B cell (primary cell): ENCODE measurements around the gene RFX3. TPM values are rescaled to one million over a fixed set of nuclear protein-coding genes. Genes with fewer than 3 reads are reported as not detected.

Experiments
- ATAC-seq: fragments of 200-7000 bp; cut with Tn5 transposase; one replicate; pipeline ENCODE4 v1.10.0; 2021; ENCODE audit warnings: low read depth, mild to moderate bottlenecking, moderate number of reproducible peaks, moderate library complexity
- CTCF ChIA-PET: fragments of 350-600 bp; sonication (Branson Sonifier 250); formaldehyde crosslinking; loops from one replicate; lab custom pipeline; 2021; ENCODE audit warnings: antibody characterized with exemption, inconsistent platforms; lab: Charles Lee
- POLR2A ChIA-PET: fragments of 350-600 bp; sonication (Branson Sonifier 250); formaldehyde crosslinking; loops from one replicate; lab custom pipeline; 2021; ENCODE audit warnings: antibody characterized with exemption; lab: Charles Lee
- DNase-seq: peaks from one replicate; pipeline ENCODE4 v3.0.0; 2013
- H2AFZ ChIP-seq: 2 replicates; pipeline ENCODE4 v1.6.1; 2012; ENCODE audit warnings: mild to moderate bottlenecking, low read depth, low read length; ENCODE audit not compliant: insufficient read depth, poor library complexity, severe bottlenecking
- H3K27ac ChIP-seq, 2 donors: 1 replicate in 1 of 2; 2 replicates in 1 of 2; pipeline ENCODE4 v1.5.1; 2012 to 2013; ENCODE audit warnings: low read length in 2 of 2, mild to moderate bottlenecking in 2 of 2, moderate library complexity in 1 of 2
- H3K27me3 ChIP-seq, 4 experiments: fragments of 200-600 bp in 1 of 4; sonication (generic) in 1 of 4; replicated peaks in 1 of 4; 1 replicate in 2 of 4; 2 replicates in 2 of 4; pipeline versions ENCODE4 v1.6.1 to v1.7.0; 2013 to 2016; ENCODE audit warnings: low read length in 3 of 4, mild to moderate bottlenecking in 2 of 4, mixed read lengths in 1 of 4, moderate library complexity in 1 of 4; ENCODE audit not compliant: insufficient read depth in 4 of 4, control insufficient read depth in 3 of 4; ENCODE audit errors: control extremely low read depth in 1 of 4
- H3K36me3 ChIP-seq, 2 experiments: replicated peaks in 1 of 2; 1 replicate in 1 of 2; 2 replicates in 1 of 2; pipeline versions ENCODE4 v1.6.1 to v1.7.1; 2013; ENCODE audit warnings: low read length in 1 of 2; ENCODE audit not compliant: insufficient read depth in 2 of 2, control insufficient read depth in 1 of 2; ENCODE audit errors: control extremely low read depth in 1 of 2, extremely low read depth in 1 of 2
- H3K4me1 ChIP-seq, 2 donors: fragments of 200-600 bp in 1 of 2; sonication (generic) in 1 of 2; 1 replicate in 1 of 2; 2 replicates in 1 of 2; pipeline versions ENCODE4 v1.5.1 to v1.6.1; 2013 to 2017; ENCODE audit warnings: low read length in 2 of 2; ENCODE audit not compliant: control insufficient read depth in 2 of 2, insufficient read depth in 2 of 2
- H3K4me2 ChIP-seq: replicated peaks from 2 replicates; pipeline ENCODE3; 2012; ENCODE audit warnings: mild to moderate bottlenecking, low read depth, low read length; ENCODE audit not compliant: poor library complexity, severe bottlenecking
- H3K4me3 ChIP-seq, 5 experiments: fragments of 200-600 bp in 1 of 5; sonication (generic) in 1 of 5; 1 replicate in 3 of 5; 2 replicates in 2 of 5; pipeline versions ENCODE4 v1.5.1 to v1.7.0; 2011 to 2016; ENCODE audit warnings: low read length in 4 of 5, mild to moderate bottlenecking in 4 of 5, low read depth in 2 of 5, control low read depth in 1 of 5, moderate library complexity in 1 of 5; ENCODE audit not compliant: insufficient read depth in 1 of 5; ENCODE audit errors: control extremely low read depth in 1 of 5, extremely low read depth in 1 of 5
- H3K79me2 ChIP-seq: fragments of 200-600 bp; sonication (generic); one replicate; pipeline ENCODE4 v1.6.0; 2016; ENCODE audit warnings: low read length; ENCODE audit not compliant: control insufficient read depth, insufficient read depth
- H3K9ac ChIP-seq: fragments of 200-600 bp; sonication (generic); 2 replicates; pipeline ENCODE4 v1.6.1; 2017; ENCODE audit warnings: mild to moderate bottlenecking, low read length, moderate library complexity
- H3K9me3 ChIP-seq, 3 donors: one replicate each; pipeline versions ENCODE4 v1.6.1 to v1.7.1; 2013; ENCODE audit warnings: low read length in 2 of 3; ENCODE audit not compliant: control insufficient read depth in 2 of 3, insufficient read depth in 1 of 3; ENCODE audit errors: control extremely low read depth in 1 of 3
- H4K20me1 ChIP-seq: 2 replicates; pipeline ENCODE4 v1.6.0; 2012; ENCODE audit warnings: mild to moderate bottlenecking, low read length; ENCODE audit not compliant: insufficient read depth, control insufficient read depth, poor library complexity, severe bottlenecking
- H3K27ac Mint-ChIP-seq: one replicate; pipeline ENCODE4 v1.8.0; 2021; ENCODE audit warnings: mixed read lengths
- H3K27me3 Mint-ChIP-seq: one replicate; pipeline ENCODE4 v1.8.0; 2021; ENCODE audit warnings: mixed read lengths
- H3K4me1 Mint-ChIP-seq: one replicate; pipeline ENCODE4 v1.8.0; 2021; ENCODE audit warnings: mixed read lengths
- H3K4me3 Mint-ChIP-seq: one replicate; pipeline ENCODE4 v1.8.0; 2021; ENCODE audit warnings: mixed read lengths
- H3K9me3 Mint-ChIP-seq: one replicate; pipeline ENCODE4 v1.8.0; 2022; ENCODE audit warnings: mixed read lengths; ENCODE audit not compliant: insufficient read depth
- EZH2 ChIP-seq: IDR thresholded peaks from 2 replicates; pipeline ENCODE4 v1.6.1; 2012; ENCODE audit warnings: borderline replicate concordance, low read depth, mild to moderate bottlenecking, moderate library complexity, low read length; ENCODE audit not compliant: insufficient read depth, poor library complexity, severe bottlenecking
- WGBS: methylation state at CpG from one replicate; pipeline ENCODE4 v1.1.5; 2013; ENCODE audit warnings: missing lambda C conversion rate; ENCODE audit not compliant: insufficient coverage; 5-methylcytosine and 5-hydroxymethylcytosine counted together
- intact Hi-C: fragments of 100-400 bp; cut with micrococcal nuclease; formaldehyde crosslinking; loops from one replicate; pipeline ENCODE4 v1.10.0; 2022
- polyA plus RNA-seq: library from polyadenylated mRNA; depleted of rRNA; stranded (reverse); fragments of >200 nt; gene quantifications from 2 replicates; pipeline ENCODE4 v1.2.3, GENCODE V29; 2012
- total RNA-seq, 2 donors: library from RNA; stranded (reverse); fragments of 120-200 nt in 1 of 2; gene quantifications; 1 replicate in 1 of 2; 2 replicates in 1 of 2; pipeline versions ENCODE4 v1.2.3 to v1.2.4, GENCODE V29; 2013 to 2022
- TF ChIP-seq, protein P1 (sequence below): fragments of 200-600 bp; IDR thresholded peaks from one replicate; pipeline ENCODE4 v1.8.0; 2022; ENCODE audit warnings: antibody characterized with exemption, mild to moderate bottlenecking

The RFX3 gene
- total and polyA plus RNA-seq, 2 donors (not counting 1 experiment from before 2014, with no cell fraction given): 6.1 to 39.1 TPM

DNA sequence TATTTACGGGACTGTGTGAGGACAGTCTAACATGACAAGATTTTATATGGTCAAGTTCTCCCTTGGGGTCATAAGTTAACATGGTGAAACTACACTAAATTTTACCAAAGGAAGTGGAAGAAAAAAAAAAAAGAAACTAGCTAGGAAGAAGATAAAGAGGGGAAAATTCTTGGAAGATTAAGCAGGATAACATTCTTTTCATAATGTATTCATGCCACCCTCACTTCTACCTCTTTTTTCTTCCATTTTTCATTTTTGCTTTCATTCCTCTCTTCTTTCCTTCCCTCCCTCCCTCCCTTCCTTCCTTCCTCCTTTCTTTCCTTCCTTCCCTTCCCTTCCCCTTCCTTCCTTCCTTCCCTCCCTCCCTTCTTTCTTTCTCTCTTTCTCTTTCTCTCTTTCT lies 254.6 kb downstream of the RFX3 start:
- no peaks in the 10 kb centered on the region for H3K79me2 ChIP-seq
- no peaks in the 10 kb centered on the region for H3K9me3 ChIP-seq
- H3K4me1 ChIP-seq: no peaks in the 10 kb centered on the region
- H3K4me3 ChIP-seq: no peak overlapping the region
- H4K20me1 ChIP-seq: no peaks in the 10 kb centered on the region
- H3K27ac ChIP-seq: no peak overlapping the region
- H3K27me3 ChIP-seq: no peaks in the 10 kb centered on the region
- no CpG with 5 or more reads among the region's 1 CpG for WGBS
- ChIA-PET POLR2A (no interaction called here), CTCF (no interaction called here)
- no peak for ATAC-seq
- intact Hi-C loops: no loop called here
- H3K4me2 ChIP-seq: no peak overlapping the region
- Mint-ChIP-seq H3K27me3 (no peaks in the 10 kb centered on the region), H3K4me3 (no peak overlapping the region), H3K27ac (no peak overlapping the region), H3K4me1 (no peaks in the 10 kb centered on the region), H3K9me3 (no peaks in the 10 kb centered on the region)
- no peak overlapping the region for H2AFZ ChIP-seq
- TF ChIP-seq EZH2: no peak
- H3K36me3 ChIP-seq: peaks cover 11 to 32% of the 10 kb centered on the region in 2 experiments
- no peak for DNase-seq
- H3K9ac ChIP-seq: no peak overlapping the region

DNA sequence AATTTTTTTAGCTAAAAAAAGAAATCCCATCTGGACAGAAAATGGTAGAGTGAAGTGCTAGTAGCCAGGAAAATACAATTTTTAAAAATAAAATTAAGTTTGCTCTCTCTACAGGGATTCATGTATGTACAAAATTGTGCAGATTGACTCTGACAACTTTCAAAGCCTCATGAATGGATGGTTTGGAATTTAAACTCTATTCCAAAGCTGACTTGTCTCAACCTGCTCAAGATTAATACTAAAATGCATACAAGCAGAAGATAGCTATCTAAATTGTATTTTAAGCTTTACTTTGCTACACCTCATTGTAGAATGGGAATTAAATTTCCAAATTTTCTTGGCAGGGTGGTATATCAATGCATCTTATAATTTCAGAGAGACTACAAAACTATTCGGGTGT lies 257.6 kb downstream of the RFX3 start:
- Histone ChIP-seq H3K4me3 (no peak overlapping the region), H3K27ac (no peak overlapping the region), H3K9ac (no peak overlapping the region), H3K79me2 (no peaks in the 10 kb centered on the region), H3K4me2 (no peak overlapping the region), H3K27me3 (no peaks in the 10 kb centered on the region), H3K36me3 (peaks cover 16 to 35% of the 10 kb centered on the region in 2 experiments), H3K9me3 (no peaks in the 10 kb centered on the region), H4K20me1 (no peaks in the 10 kb centered on the region), H2AFZ (no peak overlapping the region), H3K4me1 (no peaks in the 10 kb centered on the region)
- TF ChIP-seq, protein P1, sequence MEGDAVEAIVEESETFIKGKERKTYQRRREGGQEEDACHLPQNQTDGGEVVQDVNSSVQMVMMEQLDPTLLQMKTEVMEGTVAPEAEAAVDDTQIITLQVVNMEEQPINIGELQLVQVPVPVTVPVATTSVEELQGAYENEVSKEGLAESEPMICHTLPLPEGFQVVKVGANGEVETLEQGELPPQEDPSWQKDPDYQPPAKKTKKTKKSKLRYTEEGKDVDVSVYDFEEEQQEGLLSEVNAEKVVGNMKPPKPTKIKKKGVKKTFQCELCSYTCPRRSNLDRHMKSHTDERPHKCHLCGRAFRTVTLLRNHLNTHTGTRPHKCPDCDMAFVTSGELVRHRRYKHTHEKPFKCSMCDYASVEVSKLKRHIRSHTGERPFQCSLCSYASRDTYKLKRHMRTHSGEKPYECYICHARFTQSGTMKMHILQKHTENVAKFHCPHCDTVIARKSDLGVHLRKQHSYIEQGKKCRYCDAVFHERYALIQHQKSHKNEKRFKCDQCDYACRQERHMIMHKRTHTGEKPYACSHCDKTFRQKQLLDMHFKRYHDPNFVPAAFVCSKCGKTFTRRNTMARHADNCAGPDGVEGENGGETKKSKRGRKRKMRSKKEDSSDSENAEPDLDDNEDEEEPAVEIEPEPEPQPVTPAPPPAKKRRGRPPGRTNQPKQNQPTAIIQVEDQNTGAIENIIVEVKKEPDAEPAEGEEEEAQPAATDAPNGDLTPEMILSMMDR: no peak
- TF ChIP-seq EZH2: no peak
- Mint-ChIP-seq H3K27me3 (no peaks in the 10 kb centered on the region), H3K4me1 (no peaks in the 10 kb centered on the region), H3K27ac (no peak overlapping the region), H3K4me3 (no peak overlapping the region), H3K9me3 (no peaks in the 10 kb centered on the region)
- intact Hi-C loops: no loop called here
- no CpG with 5 or more reads among the region's 1 CpG for WGBS
- ChIA-PET CTCF (interaction anchor here (1.0 to 1.3 kb wide), 2 partner anchors 27 to 173 kb away, joined by 4 to 5 read pairs; no protein-coding TSS in a partner anchor), POLR2A (no interaction called here)
- ATAC-seq (no peak), DNase-seq (no peak)
